AG09319 (cell line): ENCODE measurements around the gene TAF8.

Experiments
- DNase-seq: peaks from one replicate; pipeline ENCODE4 v3.0.0-alpha.2; 2010; ENCODE audit warnings: low read depth; ENCODE audit errors: extremely low read depth
- CTCF ChIP-seq: IDR thresholded peaks from 2 replicates; pipeline ENCODE4 v1.5.1; 2011; ENCODE audit warnings: low read depth, mild to moderate bottlenecking, inconsistent platforms, low read length, moderate library complexity

Gene TAF8

GRCh38 chr6:42093582-42094329 is 43.4 kb downstream of the TAF8 start:
- no peak for DNase-seq
- no peak for TF ChIP-seq CTCF

DNA sequence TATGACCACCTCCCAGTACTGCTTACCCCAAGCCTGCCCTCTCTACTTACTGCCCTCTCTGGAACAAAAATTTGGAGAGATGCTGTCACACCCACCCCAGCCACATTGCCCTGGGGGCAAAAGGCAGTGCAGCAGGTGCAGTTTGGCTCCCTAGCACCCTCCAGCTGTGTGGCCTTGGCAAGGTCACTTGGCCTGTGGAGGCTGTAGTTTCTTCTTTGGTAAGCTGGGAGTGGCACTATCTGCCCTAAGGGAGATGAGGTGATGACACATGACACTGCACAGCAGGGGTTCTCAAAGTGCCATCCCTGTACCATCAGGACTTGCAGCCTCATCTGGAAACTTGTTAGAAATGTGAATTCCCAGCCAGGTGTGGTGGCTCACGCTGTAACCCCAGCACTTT is 44.8 kb downstream of the TAF8 start:
- DNase-seq, result no peak
- TF ChIP-seq CTCF, result no peak

DNA sequence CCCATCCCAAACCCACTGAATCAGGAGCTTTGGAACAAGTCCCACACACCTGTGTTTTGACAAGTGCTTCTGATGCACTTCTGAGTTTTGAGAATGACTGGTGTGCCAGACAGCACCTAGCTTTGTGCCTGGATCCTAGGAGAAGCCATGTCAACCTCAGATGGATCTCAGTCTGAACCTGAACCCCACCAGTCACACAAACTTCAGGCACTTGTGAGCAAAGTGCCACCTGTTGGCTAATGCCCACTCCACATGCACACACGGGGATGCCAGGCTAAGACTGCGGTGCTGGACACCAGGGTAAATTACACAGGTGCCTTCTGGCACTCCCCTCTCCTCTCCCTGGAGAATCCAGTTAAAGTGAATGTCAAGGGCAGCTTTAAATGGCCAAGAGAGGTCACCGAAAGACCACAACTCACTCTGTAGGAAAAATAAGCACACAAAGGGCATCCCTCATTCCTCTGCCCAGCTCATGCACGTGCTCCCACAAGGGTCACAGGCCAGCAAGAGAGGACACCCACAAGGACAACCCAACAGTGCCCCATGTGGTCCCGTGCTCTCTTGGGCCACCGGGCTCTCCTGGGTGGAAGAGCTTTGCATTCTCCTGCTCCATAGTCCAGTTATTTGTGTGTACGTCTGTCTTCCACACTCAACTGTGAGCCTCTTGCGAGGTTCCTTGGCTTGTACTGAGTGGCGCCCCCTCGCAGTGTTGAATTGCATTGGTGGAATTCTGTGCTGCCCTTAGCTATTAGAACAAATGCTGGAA is 45.6 kb downstream of the TAF8 start:
- no peak for TF ChIP-seq CTCF
- DNase-seq, result no peak

GRCh38 chr6:42099340-42100028 is 49.2 kb downstream of the TAF8 start:
- no peak for TF ChIP-seq CTCF
- DNase-seq, result no peak

DNA sequence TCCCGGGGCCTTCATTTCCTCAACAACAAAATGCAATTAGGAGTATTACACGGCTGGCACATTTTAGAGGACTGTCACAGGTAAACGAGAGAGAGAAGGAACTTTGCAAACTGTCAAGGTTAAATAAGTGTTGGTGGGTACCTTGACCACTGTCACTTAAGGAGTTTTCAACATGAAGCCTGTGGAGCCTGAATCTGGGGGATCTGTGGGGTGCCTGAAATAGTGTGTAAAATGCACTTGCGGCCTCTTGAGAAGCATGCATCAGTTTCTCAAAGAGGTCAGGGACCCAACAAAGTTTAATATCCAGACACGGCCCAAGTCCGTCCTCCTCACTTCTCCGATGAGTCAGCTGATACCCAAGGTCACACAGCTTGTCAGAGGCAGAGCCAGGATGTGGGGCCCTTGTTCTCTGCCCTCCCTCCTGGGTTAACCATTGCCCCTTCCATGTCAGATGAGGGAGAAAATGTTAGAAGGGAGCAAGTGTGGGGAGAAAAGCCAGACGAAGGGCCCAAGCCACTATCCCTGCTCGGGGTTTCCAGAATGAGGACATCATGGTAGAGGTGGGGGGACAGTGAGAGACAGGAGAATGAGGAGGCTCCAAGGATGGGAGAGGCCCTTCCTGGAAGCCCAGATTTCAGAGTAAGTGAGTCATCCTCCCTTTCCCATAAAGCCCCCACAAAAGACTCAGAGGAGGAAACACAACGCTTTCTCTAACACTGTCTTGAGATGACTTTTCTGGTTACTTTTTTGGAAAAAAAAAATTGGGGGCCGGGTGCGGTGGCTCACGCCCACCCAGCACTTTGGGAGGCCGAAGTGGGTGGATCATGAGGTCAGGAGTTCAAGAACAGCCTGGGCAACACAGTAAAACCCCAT is 49.9 kb downstream of the TAF8 start:
- DNase-seq, result no peak
- TF ChIP-seq CTCF, result no peak

DNA sequence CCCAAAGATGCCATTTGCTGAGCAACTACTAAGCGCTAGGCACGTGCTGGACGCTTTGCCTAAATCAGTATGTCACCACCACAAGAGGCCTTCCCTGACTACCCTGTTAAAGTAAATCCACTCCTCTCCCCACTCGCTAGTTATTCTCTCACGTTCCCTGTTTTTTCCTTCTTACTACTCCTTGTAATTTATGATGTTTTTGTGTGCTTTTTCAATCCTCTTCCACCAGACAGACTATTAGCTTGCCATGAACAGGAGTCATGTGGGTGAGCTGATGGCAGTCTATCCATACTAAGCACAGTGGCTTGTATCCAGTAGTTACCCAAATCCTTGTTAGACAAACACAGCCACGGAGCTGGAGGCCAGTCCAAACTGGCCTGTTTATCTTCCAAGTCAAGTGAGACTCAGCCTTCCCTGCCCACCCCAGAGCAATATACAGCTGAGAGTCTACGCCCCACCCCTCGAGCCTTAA is 50.9 kb downstream of the TAF8 start:
- no peak for TF ChIP-seq CTCF
- DNase-seq, result no peak
